Gastroesophageal sphincter (tissue), 3 donors: ENCODE measurements around the gene ACOXL.

Experiments used
- EP300 ChIP-seq: sonication (generic); formaldehyde crosslinking; IDR thresholded peaks from one replicate; pipeline ENCODE4 v1.6.1; 2017; ENCODE audit warnings: antibody characterized with exemption, mild to moderate bottlenecking
- POLR2AphosphoS5 ChIP-seq: sonication (generic); formaldehyde crosslinking; IDR thresholded peaks from one replicate; pipeline ENCODE4 v1.6.1; 2017; ENCODE audit warnings: antibody characterized with exemption
- TF ChIP-seq, protein P1 (sequence below), 4 experiments: fragments of 200-600 bp in 2 of 4; fragments of 450-650 bp in 2 of 4; sonication (generic) in 1 of 4; IDR thresholded peaks; one replicate each; pipeline ENCODE4 v1.5.1; 2017 to 2019; ENCODE audit warnings: antibody characterized with exemption in 4 of 4, mild to moderate bottlenecking in 2 of 4, moderate library complexity in 2 of 4

DNA sequence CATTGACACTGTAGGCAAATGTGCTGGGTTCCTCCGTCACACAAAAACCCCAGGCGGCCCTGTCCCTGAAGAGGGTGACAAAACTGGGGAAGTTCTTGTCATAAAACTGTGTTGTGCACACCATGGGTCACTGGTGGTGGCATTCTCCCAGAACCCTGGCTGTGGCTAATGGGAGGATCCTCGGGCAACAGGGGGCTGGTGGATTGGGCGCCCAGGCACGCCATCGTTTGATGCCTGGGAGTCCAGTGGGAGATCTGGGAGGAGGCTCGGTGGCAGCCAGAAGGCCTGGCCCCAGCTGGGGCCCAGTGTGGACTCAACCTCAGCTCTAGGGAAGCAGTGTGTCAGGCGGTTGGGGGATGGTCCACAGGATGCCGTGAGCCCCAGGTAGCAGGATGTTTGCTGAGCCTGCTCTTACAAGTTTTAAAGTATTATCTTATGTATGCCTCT is 140.7 kb downstream of the ACOXL start:
- TF ChIP-seq, protein P1, sequence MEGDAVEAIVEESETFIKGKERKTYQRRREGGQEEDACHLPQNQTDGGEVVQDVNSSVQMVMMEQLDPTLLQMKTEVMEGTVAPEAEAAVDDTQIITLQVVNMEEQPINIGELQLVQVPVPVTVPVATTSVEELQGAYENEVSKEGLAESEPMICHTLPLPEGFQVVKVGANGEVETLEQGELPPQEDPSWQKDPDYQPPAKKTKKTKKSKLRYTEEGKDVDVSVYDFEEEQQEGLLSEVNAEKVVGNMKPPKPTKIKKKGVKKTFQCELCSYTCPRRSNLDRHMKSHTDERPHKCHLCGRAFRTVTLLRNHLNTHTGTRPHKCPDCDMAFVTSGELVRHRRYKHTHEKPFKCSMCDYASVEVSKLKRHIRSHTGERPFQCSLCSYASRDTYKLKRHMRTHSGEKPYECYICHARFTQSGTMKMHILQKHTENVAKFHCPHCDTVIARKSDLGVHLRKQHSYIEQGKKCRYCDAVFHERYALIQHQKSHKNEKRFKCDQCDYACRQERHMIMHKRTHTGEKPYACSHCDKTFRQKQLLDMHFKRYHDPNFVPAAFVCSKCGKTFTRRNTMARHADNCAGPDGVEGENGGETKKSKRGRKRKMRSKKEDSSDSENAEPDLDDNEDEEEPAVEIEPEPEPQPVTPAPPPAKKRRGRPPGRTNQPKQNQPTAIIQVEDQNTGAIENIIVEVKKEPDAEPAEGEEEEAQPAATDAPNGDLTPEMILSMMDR (IDR thresholded peaks at IDR 0.05), result no peak
- TF ChIP-seq POLR2AphosphoS5 (no peak), EP300 (no peak)
